HepG2 (cell line): ENCODE results near the gene ILRUN. TPM values are rescaled to one million over a fixed set of nuclear protein-coding genes. Genes with fewer than 3 reads are reported as not detected.

Experiments used
- ATAC-seq: fragments of 200-7000 bp; cut with Tn5 transposase; 3 replicates; pipeline ENCODE4 v1.9.1; 2020; ENCODE audit warnings: mild to moderate bottlenecking, moderate library complexity
- BruUV-seq: library from RNA; stranded (reverse); fragments of 400-500 nt; replicated peaks from 2 replicates; lab custom pipeline; 2021; lab: Mats Ljungman, UMichigan
- CTCF ChIA-PET: fragments of 300-600 bp; formaldehyde crosslinking; extraction: SDS; loops from one replicate; lab custom pipeline; 2021; ENCODE audit warnings: low total read pairs, inconsistent platforms, low intra/inter-chr PET ratio; lab: Yijun Ruan, JAX
- POLR2A ChIA-PET: fragments of 350-600 bp; sonication (Branson Sonifier 250); formaldehyde crosslinking; loops from one replicate; lab custom pipeline; 2020; ENCODE audit warnings: antibody characterized with exemption, inconsistent platforms; lab: Yijun Ruan, JAX
- DNase-seq: peaks from one replicate; pipeline ENCODE4 v3.0.0-alpha.2; 2015; ENCODE audit warnings: low spot score
- FAIRE-seq: peaks from 3 replicates; lab custom pipeline; 2011; peaks lifted over from hg19 to GRCh38; lab: Jason Lieb, UNC
- H2AFZ ChIP-seq: one replicate; pipeline ENCODE4 v1.6.1; 2011; ENCODE audit warnings: low read length, inconsistent platforms
- H3K27ac ChIP-seq: fragments of 300-600 bp; 3 replicates; pipeline ENCODE4 v1.8.0; 2011; ENCODE audit warnings: mixed run types, mild to moderate bottlenecking, mixed read lengths, low read length, inconsistent platforms; ENCODE audit not compliant: insufficient read depth; ENCODE audit errors: extremely low read length
- H3K27me3 ChIP-seq, 2 experiments: fragments of 200-600 bp in 1 of 2; 2 replicates in 1 of 2; 3 replicates in 1 of 2; pipeline versions ENCODE4 v1.6.0 to v1.8.0; 2011; ENCODE audit warnings: low read length in 2 of 2, mild to moderate bottlenecking in 2 of 2, moderate library complexity in 2 of 2, inconsistent platforms in 1 of 2; ENCODE audit not compliant: insufficient read depth in 2 of 2, control insufficient read depth in 1 of 2
- H3K36me3 ChIP-seq, 2 experiments: fragments of 200-600 bp in 1 of 2; replicated peaks in 1 of 2; 2 replicates in 1 of 2; 3 replicates in 1 of 2; pipeline versions ENCODE4 v1.5.1 to v1.8.0; 2011; ENCODE audit warnings: low read length in 2 of 2, inconsistent platforms in 1 of 2; ENCODE audit not compliant: insufficient read depth in 2 of 2, control insufficient read depth in 1 of 2
- H3K4me1 ChIP-seq: 2 replicates; pipeline ENCODE4 v1.5.1; 2012; ENCODE audit warnings: low read length, inconsistent platforms; ENCODE audit not compliant: insufficient read depth
- H3K4me2 ChIP-seq: 2 replicates; pipeline ENCODE4 v1.6.0; 2011; ENCODE audit warnings: low read depth, low read length, inconsistent platforms
- H3K4me3 ChIP-seq, 3 experiments: fragments of 200-600 bp in 1 of 3; sonication (generic), shearing (Covaris generic) in 1 of 3; replicated peaks in 1 of 3; 2 replicates each; pipeline ENCODE4 v1.5.1; 2011 to 2016; ENCODE audit warnings: low read length in 3 of 3, inconsistent platforms in 2 of 3, low read depth in 2 of 3, mild to moderate bottlenecking in 2 of 3, control low read depth in 1 of 3, mixed read lengths in 1 of 3; ENCODE audit not compliant: insufficient read depth in 1 of 3
- H3K79me2 ChIP-seq: one replicate; pipeline ENCODE4 v1.6.1; 2011; ENCODE audit warnings: low read length, inconsistent platforms; ENCODE audit not compliant: insufficient read depth
- H3K9ac ChIP-seq: 2 replicates; pipeline ENCODE4 v1.6.0; 2011; ENCODE audit warnings: mild to moderate bottlenecking, low read depth, low read length, inconsistent platforms; ENCODE audit not compliant: insufficient read depth
- H3K9me3 ChIP-seq: 2 replicates; pipeline ENCODE4 v1.5.1; 2012; ENCODE audit warnings: mild to moderate bottlenecking, low read length
- H4K20me1 ChIP-seq: 2 replicates; pipeline ENCODE4 v1.6.0; 2011; ENCODE audit warnings: inconsistent platforms, mild to moderate bottlenecking, low read length, moderate library complexity; ENCODE audit not compliant: insufficient read depth
- FOXA1 ChIP-seq, 2 experiments: fragments of 450-650 bp in 1 of 2; sonication (generic) in 1 of 2; formaldehyde crosslinking in 1 of 2; IDR thresholded peaks; 2 replicates each; pipeline versions ENCODE4 v1.4.0 to v1.6.1; 2016 to 2020; ENCODE audit warnings: missing genetic modification reagents in 1 of 2
- FOXP1 ChIP-seq, 2 experiments: fragments of 450-650 bp in 1 of 2; IDR thresholded peaks; 2 replicates each; pipeline ENCODE4 v1.6.1; 2017 to 2018; ENCODE audit warnings: antibody characterized with exemption in 1 of 2
- GATAD2A ChIP-seq: IDR thresholded peaks from 2 replicates; pipeline ENCODE4 v1.6.1; 2016
- MAFF ChIP-seq: IDR thresholded peaks from 2 replicates; pipeline ENCODE4 v1.6.1; 2011; ENCODE audit warnings: low read depth, low read length, improper control_type of control experiment
- MAFK ChIP-seq, 2 experiments: IDR thresholded peaks in 1 of 2; conservative IDR thresholded peaks in 1 of 2; 2 replicates each; pipeline ENCODE4 v1.6.1; 2011; ENCODE audit warnings: improper control_type of control experiment in 2 of 2, low read length in 2 of 2
- NFE2 ChIP-seq: sonication (generic); formaldehyde crosslinking; IDR thresholded peaks from 2 replicates; pipeline ENCODE4 v1.4.0; 2020; ENCODE audit warnings: missing genetic modification reagents
- NR2F2 ChIP-seq: IDR thresholded peaks from 2 replicates; pipeline ENCODE4 v1.6.1; 2012; ENCODE audit warnings: low read depth, inconsistent platforms, borderline replicate concordance
- NR2F6 ChIP-seq, 2 experiments: IDR thresholded peaks; 2 replicates each; pipeline ENCODE4 v1.6.1; 2016; ENCODE audit warnings: antibody characterized with exemption in 1 of 2, mild to moderate bottlenecking in 1 of 2
- PAWR ChIP-seq: sonication (generic); formaldehyde crosslinking; IDR thresholded peaks from 2 replicates; pipeline ENCODE4 v1.4.0; 2020; ENCODE audit warnings: missing genetic modification reagents, mild to moderate bottlenecking, borderline replicate concordance
- RARA ChIP-seq: IDR thresholded peaks from 2 replicates; pipeline ENCODE4 v1.6.1; 2016; ENCODE audit warnings: missing genetic modification reagents, missing compliant biosample characterization
- RELA ChIP-seq: sonication (generic); formaldehyde crosslinking; IDR thresholded peaks from 2 replicates; pipeline ENCODE4 v1.4.0; 2020; ENCODE audit warnings: missing genetic modification reagents
- SAP130 ChIP-seq: IDR thresholded peaks from 2 replicates; pipeline ENCODE4 v1.6.1; 2016; ENCODE audit warnings: low read depth
- SOX13 ChIP-seq, 3 experiments: fragments of 450-650 bp in 1 of 3; sonication (generic) in 1 of 3; formaldehyde crosslinking in 1 of 3; IDR thresholded peaks in 2 of 3; conservative IDR thresholded peaks in 1 of 3; 2 replicates each; pipeline versions ENCODE4 v1.5.0 to v1.6.1; 2016 to 2020; ENCODE audit warnings: antibody characterized with exemption in 1 of 3, mild to moderate bottlenecking in 1 of 3, missing compliant biosample characterization in 1 of 3, missing genetic modification reagents in 1 of 3, moderate library complexity in 1 of 3
- ZMYM3 ChIP-seq: sonication (generic); formaldehyde crosslinking; IDR thresholded peaks from 2 replicates; pipeline ENCODE4 v1.5.1; 2020; ENCODE audit warnings: mild to moderate bottlenecking, missing genetic modification reagents
- ZNF501 ChIP-seq: sonication (generic); formaldehyde crosslinking; IDR thresholded peaks from 2 replicates; pipeline ENCODE4 v1.5.1; 2020; ENCODE audit warnings: mild to moderate bottlenecking, moderate library complexity, missing genetic modification reagents
- ZNF883 ChIP-seq: sonication (generic); formaldehyde crosslinking; IDR thresholded peaks from 2 replicates; pipeline ENCODE4 v1.5.1; 2020; ENCODE audit warnings: mild to moderate bottlenecking, missing genetic modification reagents; ENCODE audit errors: not compliant biosample characterization
- WGBS: methylation state at CpG from one replicate; pipeline ENCODE4 v1.1.6; 2017; ENCODE audit warnings: low lambda C conversion rate; 5-methylcytosine and 5-hydroxymethylcytosine counted together
- in situ Hi-C: cut with HindIII; loops from 2 replicates; pipeline ENCODE4 v1.10.0; 2017; ENCODE audit warnings: low pct_unique_long_range_greater_than_20kb; ENCODE audit not compliant: extremely low pct_ligation_motif_present
- intact Hi-C: fragments of 100-400 bp; cut with micrococcal nuclease; formaldehyde crosslinking; loops from one replicate; pipeline ENCODE4 v1.10.0; 2022; ENCODE audit not compliant: unreplicated experiment
- polyA plus RNA-seq, 8 experiments: library from polyadenylated mRNA; depleted of rRNA in 3 of 8; stranded (reverse) in 7 of 8; unstranded in 1 of 8; fragments of >200 nt; fragmentation: Illumina TruSeq in 4 of 8; extraction: Trizol in 4 of 8; gene quantifications; 2 replicates each; pipeline versions ENCODE4 v1.2.1 to v1.2.3, GENCODE V29; 2011 to 2016; ENCODE audit warnings: low read depth in 4 of 8, missing spikeins in 1 of 8, mixed read lengths in 1 of 8; ENCODE audit not compliant: insufficient read depth in 1 of 8
- total RNA-seq, 5 experiments: library from RNA; depleted of rRNA; stranded (reverse); fragments of >200 nt; fragmentation: Illumina TruSeq; extraction: Trizol; gene quantifications; 2 replicates each; pipeline ENCODE4 v1.2.3, GENCODE V29; 2016; ENCODE audit warnings: low read depth in 1 of 5
- TF ChIP-seq, protein P1 (sequence below): sonication (generic); formaldehyde crosslinking; IDR thresholded peaks from 2 replicates; pipeline ENCODE4 v1.8.0; 2022; ENCODE audit warnings: low read depth, missing genetic modification reagents
- TF ChIP-seq, protein P2 (sequence below): sonication (generic); formaldehyde crosslinking; IDR thresholded peaks from 2 replicates; pipeline ENCODE4 v1.4.0; 2020; ENCODE audit warnings: missing genetic modification reagents, borderline replicate concordance

The ILRUN gene
- total and polyA plus RNA-seq, 2 of the 13 experiments (the other 11 are each of a cell fraction or from before 2014, with no cell fraction given) = 45.5 to 66.6 TPM

DNA sequence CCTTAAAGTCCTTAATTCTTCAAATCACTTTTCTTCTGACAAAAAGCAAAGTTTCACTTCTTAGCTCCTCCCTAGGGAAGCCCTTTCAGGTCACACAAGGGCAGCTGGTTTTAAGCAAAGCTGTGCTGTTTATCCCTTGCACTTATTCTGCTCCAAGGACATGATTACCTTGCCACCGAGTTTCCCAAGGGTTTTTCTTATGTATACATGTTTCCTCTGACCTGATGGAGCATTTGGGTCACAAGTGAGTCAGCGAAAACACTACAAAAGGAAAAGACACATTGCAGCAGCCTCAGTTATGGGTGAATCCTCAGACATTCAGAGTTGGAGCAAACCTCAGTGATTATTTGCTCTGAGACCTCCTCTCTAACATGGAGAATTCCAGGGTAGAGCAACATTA lies 26.6 kb upstream of the ILRUN start:
- H3K36me3 ChIP-seq = no peaks in the 10 kb centered on the region
- ChIA-PET CTCF (no interaction called here), POLR2A (no interaction called here)
- 5% methylated on average over 2 of the region's 2 CpGs for WGBS
- peak overlapping the region; percentile 9 for H3K27ac ChIP-seq
- intact Hi-C loops = no loop called here
- no TSS peak for BruUV-seq
- FAIRE-seq (no peak), ATAC-seq (peak; percentile 47), DNase-seq (peak; percentile 55)
- 0 out of 2 replicates have a peak, but pooled peaks cover 6% of the 10 kb centered on the region for H3K9me3 ChIP-seq
- H3K27me3 ChIP-seq = no peaks in the 10 kb centered on the region
- no peak overlapping the region for H3K9ac ChIP-seq
- H3K4me1 ChIP-seq = peaks cover 33% of the 10 kb centered on the region
- H3K4me2 ChIP-seq = peak overlapping the region; percentile 53
- peak overlapping the region; percentile 62 for H2AFZ ChIP-seq
- H3K4me3 ChIP-seq = no peak overlapping the region; a peak in 1 of 6 replicates
- no peaks in the 10 kb centered on the region for H4K20me1 ChIP-seq
- no peaks in the 10 kb centered on the region for H3K79me2 ChIP-seq
- in situ Hi-C loops = no loop called here
- peak; percentile 85 for TF ChIP-seq NFE2
- peak; percentile 55 to 76 for TF ChIP-seq MAFK (conservative IDR thresholded peaks at IDR 0.05 in 1 of 2, IDR thresholded peaks at IDR 0.05 in 1 of 2; ENCODE audit: low read length in 2 of 2)
- TF ChIP-seq ZNF501 (CRISPR knock-in tag) = 0 out of 2 replicates have a peak, but pooled peaks have one; percentile 28
- peak; percentile 25; the same call in 1 of the 2 replicates for TF ChIP-seq SAP130 (CRISPR knock-in tag)
- no peak for TF ChIP-seq FOXA1 (IDR thresholded peaks at IDR 0.05)
- TF ChIP-seq FOXA1 (CRISPR knock-in tag; IDR thresholded peaks at IDR 0.05) = peak; percentile 41; the same call in 1 of the 2 replicates
- no peak for TF ChIP-seq SOX13 (IDR thresholded peaks at IDR 0.05)
- 0 out of 4 replicates have a peak, but pooled peaks of 1 of the 2 experiments have one; percentile 5 for TF ChIP-seq SOX13 (CRISPR knock-in tag; conservative IDR thresholded peaks at IDR 0.05 in 1 of 2, IDR thresholded peaks at IDR 0.05 in 1 of 2)
- TF ChIP-seq FOXP1 (IDR thresholded peaks at IDR 0.05) = no peak
- TF ChIP-seq FOXP1 (CRISPR knock-in tag; IDR thresholded peaks at IDR 0.05) = peak; percentile 8; the same call in 1 of the 2 replicates
- TF ChIP-seq GATAD2A (CRISPR knock-in tag) = 0 out of 2 replicates have a peak, but pooled peaks have one; percentile 25
- 0 out of 2 replicates have a peak, but pooled peaks have one; percentile 18 for TF ChIP-seq ZMYM3
- peak; percentile 69 for TF ChIP-seq MAFF
- TF ChIP-seq, protein P1, sequence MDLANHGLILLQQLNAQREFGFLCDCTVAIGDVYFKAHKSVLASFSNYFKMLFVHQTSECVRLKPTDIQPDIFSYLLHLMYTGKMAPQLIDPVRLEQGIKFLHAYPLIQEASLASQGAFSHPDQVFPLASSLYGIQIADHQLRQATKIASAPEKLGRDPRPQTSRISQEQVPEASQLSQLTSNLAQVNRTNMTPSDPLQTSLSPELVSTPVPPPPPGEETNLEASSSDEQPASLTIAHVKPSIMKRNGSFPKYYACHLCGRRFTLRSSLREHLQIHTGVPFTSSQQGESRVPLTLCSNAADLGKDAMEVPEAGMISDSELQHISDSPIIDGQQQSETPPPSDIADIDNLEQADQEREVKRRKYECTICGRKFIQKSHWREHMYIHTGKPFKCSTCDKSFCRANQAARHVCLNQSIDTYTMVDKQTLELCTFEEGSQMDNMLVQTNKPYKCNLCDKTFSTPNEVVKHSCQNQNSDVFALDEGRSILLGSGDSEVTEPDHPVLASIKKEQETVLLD = no peak
- peak; percentile 47; the same call in 1 of the 2 replicates for TF ChIP-seq RARA
- no peak for TF ChIP-seq PAWR
- TF ChIP-seq, protein P2, sequence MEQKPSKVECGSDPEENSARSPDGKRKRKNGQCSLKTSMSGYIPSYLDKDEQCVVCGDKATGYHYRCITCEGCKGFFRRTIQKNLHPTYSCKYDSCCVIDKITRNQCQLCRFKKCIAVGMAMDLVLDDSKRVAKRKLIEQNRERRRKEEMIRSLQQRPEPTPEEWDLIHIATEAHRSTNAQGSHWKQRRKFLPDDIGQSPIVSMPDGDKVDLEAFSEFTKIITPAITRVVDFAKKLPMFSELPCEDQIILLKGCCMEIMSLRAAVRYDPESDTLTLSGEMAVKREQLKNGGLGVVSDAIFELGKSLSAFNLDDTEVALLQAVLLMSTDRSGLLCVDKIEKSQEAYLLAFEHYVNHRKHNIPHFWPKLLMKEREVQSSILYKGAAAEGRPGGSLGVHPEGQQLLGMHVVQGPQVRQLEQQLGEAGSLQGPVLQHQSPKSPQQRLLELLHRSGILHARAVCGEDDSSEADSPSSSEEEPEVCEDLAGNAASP = peak; percentile 36; the same call in 1 of the 2 replicates
- TF ChIP-seq RELA (CRISPR knock-in tag) = no peak
- TF ChIP-seq NR2F6 (IDR thresholded peaks at IDR 0.05) = peak; percentile 41; the same call in 1 of the 2 replicates
- peak; percentile 28; the same call in 1 of the 2 replicates for TF ChIP-seq NR2F6 (CRISPR knock-in tag; IDR thresholded peaks at IDR 0.05)
- 0 out of 2 replicates have a peak, but pooled peaks have one; percentile 17 for TF ChIP-seq NR2F2
- TF ChIP-seq ZNF883 (CRISPR knock-in tag) = no peak
